Suppressor macrophage treated with lipopolysaccharide for 4 hours (primary cell): ENCODE results near the gene SLC11A1.

Experiments used
- DNase-seq: peaks from one replicate; pipeline ENCODE4 v3.0.0-alpha.2; 2020

Gene SLC11A1

GRCh38 chr2:218406209-218406948 lies 24.3 kb downstream of the SLC11A1 start:
- peak; percentile 98 for DNase-seq

- peak; percentile 51 for DNase-seq
These were observed 25.0 kb downstream of the SLC11A1 start for GRCh38 chr2:218406949-218407618.

- no peak for DNase-seq
These were observed 25.6 kb downstream of the SLC11A1 start for GRCh38 chr2:218407717-218408116.

GRCh38 chr2:218418321-218418716 lies 36.2 kb downstream of the SLC11A1 start:
- DNase-seq = no peak

- DNase-seq = no peak
These were observed 36.8 kb downstream of the SLC11A1 start, which contains the start of gene VIL1 for GRCh38 chr2:218418717-218419458. VIL1 (plus strand) TSS chr2:218419123; CDS start chr2:218423779, 4,656 bp downstream.

GRCh38 chr2:218419630-218420216 lies 37.6 kb downstream of the SLC11A1 start:
- no peak for DNase-seq

GRCh38 chr2:218421027-218421426 lies 39.0 kb downstream of the SLC11A1 start:
- no peak for DNase-seq

GRCh38 chr2:218422403-218423086 lies 40.5 kb downstream of the SLC11A1 start:
- no peak for DNase-seq

GRCh38 chr2:218423584-218423983 lies 41.5 kb downstream of the SLC11A1 start:
- DNase-seq = no peak

- no peak for DNase-seq
These were observed 43.5 kb downstream of the SLC11A1 start for GRCh38 chr2:218425531-218425930.

GRCh38 chr2:218427741-218428140 lies 45.7 kb downstream of the SLC11A1 start:
- DNase-seq = no peak

GRCh38 chr2:218428846-218429558 lies 46.9 kb downstream of the SLC11A1 start:
- DNase-seq = no peak

GRCh38 chr2:218429911-218430692 lies 48.0 kb downstream of the SLC11A1 start:
- no peak for DNase-seq

GRCh38 chr2:218430721-218431120 lies 48.6 kb downstream of the SLC11A1 start:
- no peak for DNase-seq

- no peak for DNase-seq
These were observed 49.8 kb downstream of the SLC11A1 start for GRCh38 chr2:218431878-218432277.

- no peak for DNase-seq
These were observed 50.7 kb downstream of the SLC11A1 start for GRCh38 chr2:218432676-218433365.

GRCh38 chr2:218434456-218434855 lies 52.4 kb downstream of the SLC11A1 start:
- no peak for DNase-seq

- DNase-seq = no peak
These were observed 53.2 kb downstream of the SLC11A1 start for GRCh38 chr2:218435003-218435982.

GRCh38 chr2:218436992-218437391 lies 54.9 kb downstream of the SLC11A1 start:
- DNase-seq = no peak
